CD4-positive, alpha-beta T cell treated with Interleukin-17A for 1 hour (primary cell): ENCODE results near the gene SP5.
"Not testable (repeated sequence)": the region's sequence is repeated elsewhere in the genome, so short reads cannot be mapped to it uniquely, and the experiment has no call there.

Experiments
- DNase-seq: peaks from one replicate; pipeline ENCODE4 v3.0.0-alpha.2; 2020

Gene SP5

GRCh38 chr2:170715062-170715931 lies at the start of gene SP5:
Gene SP5, plus strand, starts transcription at chr2:170715337. Its CDS starts 176 bp downstream, at chr2:170715513.
- DNase-seq: peak; percentile 59

GRCh38 chr2:170665743-170666142 lies 49.4 kb upstream of the SP5 start:
- DNase-seq: no peak

GRCh38 chr2:170669909-170670308 lies 45.2 kb upstream of the SP5 start:
- no peak for DNase-seq

GRCh38 chr2:170670651-170671050 lies 44.5 kb upstream of the SP5 start:
- no peak for DNase-seq

GRCh38 chr2:170671079-170671478 lies 44.1 kb upstream of the SP5 start:
- DNase-seq: no peak

- DNase-seq: not testable (repeated sequence)
These were observed 40.9 kb upstream of the SP5 start for GRCh38 chr2:170674282-170674681.

GRCh38 chr2:170675701-170676100 lies 39.4 kb upstream of the SP5 start:
- no peak for DNase-seq

GRCh38 chr2:170679607-170680079 lies 35.5 kb upstream of the SP5 start:
- DNase-seq: no peak

- DNase-seq: no peak
These were observed 34.8 kb upstream of the SP5 start for GRCh38 chr2:170680172-170680941.

- DNase-seq: no peak
These were observed 33.8 kb upstream of the SP5 start for GRCh38 chr2:170681311-170681710.

- no peak for DNase-seq
These were observed 29.5 kb upstream of the SP5 start for GRCh38 chr2:170685591-170685990.

GRCh38 chr2:170689481-170689880 lies 25.7 kb upstream of the SP5 start:
- DNase-seq: no peak

- no peak for DNase-seq
These were observed 24.5 kb upstream of the SP5 start for GRCh38 chr2:170690640-170691039.

GRCh38 chr2:170694316-170694715 lies 20.8 kb upstream of the SP5 start:
- no peak for DNase-seq

GRCh38 chr2:170695521-170696410 lies 19.4 kb upstream of the SP5 start:
- no peak for DNase-seq

GRCh38 chr2:170696948-170697347 lies 18.2 kb upstream of the SP5 start:
- DNase-seq: no peak

- no peak for DNase-seq
These were observed 14.1 kb upstream of the SP5 start for GRCh38 chr2:170701011-170701410.

- no peak for DNase-seq
These were observed 11.2 kb upstream of the SP5 start for GRCh38 chr2:170703776-170704476.

- no peak for DNase-seq
These were observed 7.0 kb upstream of the SP5 start for GRCh38 chr2:170707821-170708795.

GRCh38 chr2:170710609-170710979 lies 4.5 kb upstream of the SP5 start:
- DNase-seq: no peak

- no peak for DNase-seq
These were observed 3.9 kb upstream of the SP5 start for GRCh38 chr2:170711196-170711773.
